HUES64 (cell line): Measurements from ENCODE around the gene AGPS.
"Not testable (repeated sequence)": the region's sequence is repeated elsewhere in the genome, so short reads cannot be mapped to it uniquely, and the experiment has no call there.

Experiments used
- H3K27ac ChIP-seq: 2 replicates; pipeline ENCODE4 v1.7.0; 2013; ENCODE audit warnings: low read depth, low read length, inconsistent platforms
- H3K27me3 ChIP-seq: 2 replicates; pipeline ENCODE4 v1.6.1; 2013; ENCODE audit warnings: mild to moderate bottlenecking, low read length; ENCODE audit not compliant: insufficient read depth
- H3K36me3 ChIP-seq: 2 replicates; pipeline ENCODE4 v1.6.1; 2013; ENCODE audit warnings: mild to moderate bottlenecking, low read length; ENCODE audit not compliant: insufficient read depth
- H3K4me1 ChIP-seq: 2 replicates; pipeline ENCODE4 v1.6.1; 2013; ENCODE audit warnings: mild to moderate bottlenecking, low read length, moderate library complexity; ENCODE audit not compliant: insufficient read depth
- H3K4me3 ChIP-seq: 2 replicates; pipeline ENCODE4 v1.5.1; 2013; ENCODE audit warnings: mild to moderate bottlenecking, low read length, moderate library complexity
- H3K9ac ChIP-seq: 2 replicates; pipeline ENCODE4 v1.6.1; 2013; ENCODE audit warnings: mild to moderate bottlenecking, low read depth, low read length
- H3K9me3 ChIP-seq: 2 replicates; pipeline ENCODE4 v1.6.1; 2013; ENCODE audit warnings: low read depth, low read length; ENCODE audit not compliant: insufficient read depth
- WGBS: fragments of 150-250, 120-280 bp; methylation state at CpG from one replicate; pipeline ENCODE4 v1.1.7; 2013; ENCODE audit warnings: missing lambda C conversion rate; 5-methylcytosine and 5-hydroxymethylcytosine counted together

AGPS gene

GRCh38 chr2:177542396-177542795 is 149.8 kb downstream of the AGPS start:
- Histone ChIP-seq H3K9ac (no peak overlapping the region), H3K9me3 (peaks cover 15% of the 10 kb centered on the region), H3K27me3 (no peaks in the 10 kb centered on the region), H3K4me3 (no peak overlapping the region), H3K36me3 (peaks cover 5% of the 10 kb centered on the region; the same call in 1 of the 2 replicates), H3K4me1 (peaks cover 10% of the 10 kb centered on the region; the same call in 1 of the 2 replicates), H3K27ac (no peak overlapping the region)

- Histone ChIP-seq H3K36me3 (peaks cover 5% of the 10 kb centered on the region; the same call in 1 of the 2 replicates), H3K9ac (no peak overlapping the region), H3K4me3 (no peak overlapping the region), H3K4me1 (0 out of 2 replicates have a peak, but pooled peaks cover 2% of the 10 kb centered on the region), H3K27ac (no peak overlapping the region), H3K27me3 (no peaks in the 10 kb centered on the region), H3K9me3 (peaks cover 15% of the 10 kb centered on the region)
- WGBS: 91% methylated on average over 5 of the region's 6 CpGs
These were observed 150.6 kb downstream of the AGPS start for GRCh38 chr2:177543007-177543760.

GRCh38 chr2:177545143-177545542 is 152.6 kb downstream of the AGPS start:
- no peak overlapping the region for H3K9ac ChIP-seq
- no peak overlapping the region for H3K27ac ChIP-seq
- no peak overlapping the region for H3K4me3 ChIP-seq
- 91% methylated on average over 3 of the region's 3 CpGs for WGBS
- no peaks in the 10 kb centered on the region for H3K36me3 ChIP-seq
- no peaks in the 10 kb centered on the region for H3K27me3 ChIP-seq
- peaks cover 15% of the 10 kb centered on the region for H3K9me3 ChIP-seq
- no peaks in the 10 kb centered on the region for H3K4me1 ChIP-seq

- WGBS: 97% methylated on average over 10 of the region's 10 CpGs
- H3K9me3 ChIP-seq: peaks cover 15% of the 10 kb centered on the region
- no peak overlapping the region for H3K27ac ChIP-seq
- no peak overlapping the region for H3K4me3 ChIP-seq
- H3K27me3 ChIP-seq: no peaks in the 10 kb centered on the region
- no peaks in the 10 kb centered on the region for H3K36me3 ChIP-seq
- no peak overlapping the region for H3K9ac ChIP-seq
- no peaks in the 10 kb centered on the region for H3K4me1 ChIP-seq
These were observed 153.5 kb downstream of the AGPS start for GRCh38 chr2:177545981-177546585.

GRCh38 chr2:177547122-177547521 is 154.5 kb downstream of the AGPS start:
- Histone ChIP-seq H3K9me3 (peaks cover 15% of the 10 kb centered on the region), H3K36me3 (no peaks in the 10 kb centered on the region), H3K9ac (no peak overlapping the region), H3K4me1 (no peaks in the 10 kb centered on the region), H3K27ac (no peak overlapping the region), H3K4me3 (no peak overlapping the region), H3K27me3 (no peaks in the 10 kb centered on the region)

- Histone ChIP-seq H3K27ac (no peak overlapping the region), H3K27me3 (no peaks in the 10 kb centered on the region), H3K4me3 (no peak overlapping the region), H3K9me3 (peaks cover 15% of the 10 kb centered on the region), H3K4me1 (no peaks in the 10 kb centered on the region), H3K9ac (no peak overlapping the region), H3K36me3 (no peaks in the 10 kb centered on the region)
- WGBS: 93% methylated on average over 1 of the region's 1 CpG
These were observed 155.2 kb downstream of the AGPS start for GRCh38 chr2:177547772-177548171.

GRCh38 chr2:177548636-177549035 is 156.1 kb downstream of the AGPS start:
- no peak overlapping the region for H3K27ac ChIP-seq
- no peaks in the 10 kb centered on the region for H3K36me3 ChIP-seq
- H3K9ac ChIP-seq: no peak overlapping the region
- H3K4me1 ChIP-seq: no peaks in the 10 kb centered on the region
- H3K27me3 ChIP-seq: peaks cover 3% of the 10 kb centered on the region; the same call in 1 of the 2 replicates
- H3K4me3 ChIP-seq: no peak overlapping the region
- peaks cover 15% of the 10 kb centered on the region for H3K9me3 ChIP-seq

- Histone ChIP-seq H3K4me3 (no peak overlapping the region), H3K36me3 (no peaks in the 10 kb centered on the region), H3K27ac (no peak overlapping the region), H3K27me3 (peaks cover 4% of the 10 kb centered on the region; the same call in 1 of the 2 replicates), H3K4me1 (no peaks in the 10 kb centered on the region), H3K9me3 (peaks cover 15% of the 10 kb centered on the region), H3K9ac (no peak overlapping the region)
These were observed 156.6 kb downstream of the AGPS start for GRCh38 chr2:177549171-177549570.

GRCh38 chr2:177550264-177551200 is 158.0 kb downstream of the AGPS start:
- no peak overlapping the region for H3K4me3 ChIP-seq
- H3K36me3 ChIP-seq: no peaks in the 10 kb centered on the region
- no peak overlapping the region for H3K27ac ChIP-seq
- H3K27me3 ChIP-seq: peaks cover 4% of the 10 kb centered on the region; the same call in 1 of the 2 replicates
- H3K9ac ChIP-seq: no peak overlapping the region
- peaks cover 11% of the 10 kb centered on the region for H3K9me3 ChIP-seq
- H3K4me1 ChIP-seq: no peaks in the 10 kb centered on the region
- WGBS: 94% methylated on average over 5 of the region's 5 CpGs

GRCh38 chr2:177551360-177551759 is 158.8 kb downstream of the AGPS start:
- H3K27ac ChIP-seq, H3K4me1 ChIP-seq, H3K27me3 ChIP-seq, H3K9me3 ChIP-seq, H3K9ac ChIP-seq, H3K36me3 ChIP-seq, H3K4me3 ChIP-seq: not testable (repeated sequence)
- WGBS: 95% methylated on average over 4 of the region's 4 CpGs

- peak overlapping the region; percentile 99 for H3K9ac ChIP-seq
- H3K4me1 ChIP-seq: no peaks in the 10 kb centered on the region
- peak overlapping the region; percentile 96 for H3K27ac ChIP-seq
- H3K36me3 ChIP-seq: no peaks in the 10 kb centered on the region
- WGBS: 66% methylated on average over 13 of the region's 13 CpGs
- H3K27me3 ChIP-seq: peaks cover 4% of the 10 kb centered on the region; the same call in 1 of the 2 replicates
- no peaks in the 10 kb centered on the region for H3K9me3 ChIP-seq
- H3K4me3 ChIP-seq: peak overlapping the region; percentile 97
These were observed 159.4 kb downstream of the AGPS start for GRCh38 chr2:177551989-177552421.
